Naive thymus-derived CD4-positive, alpha-beta T cell (primary cell): Measurements from ENCODE around the gene AATK. TPM values are rescaled to one million over a fixed set of nuclear protein-coding genes. Genes with fewer than 3 reads are reported as not detected.

Experiments used
- ATAC-seq: fragments of 150-1000 bp; cut with Tn5 transposase; 2 replicates; pipeline ENCODE4 v1.10.0; 2021; ENCODE audit warnings: mild to moderate bottlenecking, moderate library complexity
- CTCF ChIA-PET: fragments of 350-600 bp; sonication (Branson Sonifier 250); formaldehyde crosslinking; loops from one replicate; lab custom pipeline; 2021; ENCODE audit warnings: antibody characterized with exemption; lab: Charles Lee
- POLR2A ChIA-PET: fragments of 350-600 bp; sonication (Branson Sonifier 250); formaldehyde crosslinking; loops from one replicate; lab custom pipeline; 2021; ENCODE audit warnings: antibody characterized with exemption, inconsistent platforms; lab: Charles Lee
- DNase-seq, 9 donors: peaks; one replicate each; pipeline versions ENCODE4 v3.0.0 to v3.0.0-alpha.2; 2020 to 2022; ENCODE audit warnings: mixed read lengths in 1 of 9
- H3K27ac ChIP-seq: one replicate; pipeline ENCODE4 v1.7.0; 2013; ENCODE audit warnings: mild to moderate bottlenecking, low read depth, low read length, moderate library complexity
- H3K27me3 ChIP-seq, 2 donors: one replicate each; pipeline ENCODE4 v1.7.0; 2013; ENCODE audit warnings: low read length in 2 of 2, mild to moderate bottlenecking in 2 of 2, moderate library complexity in 2 of 2; ENCODE audit not compliant: control insufficient read depth in 2 of 2, insufficient read depth in 2 of 2
- H3K36me3 ChIP-seq, 3 experiments: 1 replicate in 2 of 3; 2 replicates in 1 of 3; pipeline ENCODE4 v1.7.0; 2013; ENCODE audit warnings: low read length in 3 of 3, mild to moderate bottlenecking in 3 of 3, moderate library complexity in 1 of 3; ENCODE audit not compliant: insufficient read depth in 3 of 3, control insufficient read depth in 2 of 3
- H3K4me1 ChIP-seq, 2 donors: one replicate each; pipeline ENCODE4 v1.7.0; 2013; ENCODE audit warnings: low read length in 2 of 2, mild to moderate bottlenecking in 2 of 2, moderate library complexity in 1 of 2; ENCODE audit not compliant: control insufficient read depth in 2 of 2, insufficient read depth in 2 of 2
- H3K4me3 ChIP-seq: 2 replicates; pipeline ENCODE4 v1.7.0; 2013; ENCODE audit warnings: mild to moderate bottlenecking, low read length
- H3K9me3 ChIP-seq, 3 experiments: 1 replicate in 2 of 3; 2 replicates in 1 of 3; pipeline ENCODE4 v1.7.0; 2013; ENCODE audit warnings: low read length in 3 of 3; ENCODE audit not compliant: control insufficient read depth in 2 of 3
- H3K27ac Mint-ChIP-seq, 9 donors: one replicate each; pipeline ENCODE4 v1.8.0; 2020 to 2022; ENCODE audit warnings: mixed read lengths in 9 of 9, mild to moderate bottlenecking in 8 of 9, moderate library complexity in 5 of 9, inconsistent platforms in 2 of 9
- H3K27me3 Mint-ChIP-seq, 5 donors: one replicate each; pipeline ENCODE4 v1.8.0; 2021 to 2022; ENCODE audit warnings: mixed read lengths in 5 of 5, mild to moderate bottlenecking in 1 of 5
- H3K36me3 Mint-ChIP-seq, 5 donors: one replicate each; pipeline ENCODE4 v1.8.0; 2020 to 2022; ENCODE audit warnings: mixed read lengths in 5 of 5, mild to moderate bottlenecking in 3 of 5, inconsistent platforms in 1 of 5
- H3K4me1 Mint-ChIP-seq, 7 donors: one replicate each; pipeline ENCODE4 v1.8.0; 2020 to 2022; ENCODE audit warnings: mixed read lengths in 7 of 7, mild to moderate bottlenecking in 3 of 7, inconsistent platforms in 1 of 7
- H3K4me3 Mint-ChIP-seq, 10 donors: one replicate each; pipeline ENCODE4 v1.8.0; 2020 to 2022; ENCODE audit warnings: mild to moderate bottlenecking in 10 of 10, mixed read lengths in 10 of 10, moderate library complexity in 6 of 10, inconsistent platforms in 2 of 10
- H3K9me3 Mint-ChIP-seq, 11 donors: one replicate each; pipeline ENCODE4 v1.8.0; 2020 to 2022; ENCODE audit warnings: mixed read lengths in 11 of 11, mild to moderate bottlenecking in 4 of 11, inconsistent platforms in 1 of 11, moderate library complexity in 1 of 11
- intact Hi-C, 2 donors: fragments of 100-400 bp; cut with micrococcal nuclease; formaldehyde crosslinking; loops; one replicate each; pipeline ENCODE4 v1.15.1; 2023
- polyA plus RNA-seq, 2 donors: library from polyadenylated mRNA; unstranded; fragments of 300-500 nt; fragmentation: Illumina TruSeq; gene quantifications; one replicate each; pipeline ENCODE4 v1.2.3, GENCODE V29; 2021
- total RNA-seq, 6 experiments: library from RNA in 5 of 6; stranded (reverse) in 5 of 6; gene quantifications; 1 replicate in 5 of 6; 2 replicates in 1 of 6; pipeline ENCODE4 v1.2.3 and lab custom pipeline; 2021 to 2026

Gene AATK
- total and polyA plus RNA-seq, 7 experiments from 2014 or later: 0.46 to 10.4 (median 1.4) TPM; not detected in 2

GRCh38 chr17:81091774-81092517, 74.1 kb downstream of the AATK start:
- no peaks in the 10 kb centered on the region for H3K27me3 ChIP-seq
- intact Hi-C loops: loop anchor here in 1 of 2 donors (5.0 kb wide), 1 partner anchor 35 kb away; no protein-coding TSS in a partner anchor
- CTCF ChIA-PET: interaction anchor here (0.7 kb wide), 1 partner anchor 164 kb away, joined by 3 read pairs; no protein-coding TSS in a partner anchor
- Mint-ChIP-seq H3K27ac (no peak overlapping the region), H3K9me3 (peaks cover 0 to 2% (median 0%) of the 10 kb centered on the region in 11 donors), H3K27me3 (peaks cover 0 to 5% (median 0%) of the 10 kb centered on the region in 5 donors), H3K4me1 (peaks cover 8 to 17% (median 12%) of the 10 kb centered on the region in 7 donors), H3K36me3 (peaks cover 0 to 4% (median 0%) of the 10 kb centered on the region in 5 donors), H3K4me3 (no peak overlapping the region)
- no peak overlapping the region for H3K4me3 ChIP-seq
- no peaks in the 10 kb centered on the region for H3K9me3 ChIP-seq
- H3K36me3 ChIP-seq: no peaks in the 10 kb centered on the region
- no peak for DNase-seq
- peaks cover 27% of the 10 kb centered on the region in 2 donors for H3K4me1 ChIP-seq
- ATAC-seq: no peak
- H3K27ac ChIP-seq: no peak overlapping the region
- POLR2A ChIA-PET: no interaction called here

GRCh38 chr17:81091154-81091553, 74.9 kb downstream of the AATK start:
- POLR2A ChIA-PET: no interaction called here
- H3K36me3 Mint-ChIP-seq: peaks cover 0 to 4% (median 0%) of the 10 kb centered on the region in 5 donors
- no peak for ATAC-seq
- Histone ChIP-seq H3K36me3 (no peaks in the 10 kb centered on the region), H3K27ac (no peak overlapping the region), H3K9me3 (no peaks in the 10 kb centered on the region), H3K27me3 (no peaks in the 10 kb centered on the region), H3K4me3 (no peak overlapping the region), H3K4me1 (peaks cover 19 to 21% of the 10 kb centered on the region in 2 donors)
- peaks cover 8 to 13% (median 12%) of the 10 kb centered on the region in 7 donors for H3K4me1 Mint-ChIP-seq
- peaks cover 0 to 5% (median 0%) of the 10 kb centered on the region in 5 donors for H3K27me3 Mint-ChIP-seq
- H3K4me3 Mint-ChIP-seq: peak overlapping the region in 1 of 10 donors; percentile 53
- DNase-seq: no peak
- intact Hi-C loops: loop anchor here in 1 of 2 donors (5.0 kb wide), 1 partner anchor 34 kb away; no protein-coding TSS in a partner anchor
- CTCF ChIA-PET: interaction anchor here (0.7 kb wide), 1 partner anchor 165 kb away, joined by 3 read pairs; no protein-coding TSS in a partner anchor
- H3K9me3 Mint-ChIP-seq: no peaks in the 10 kb centered on the region
- H3K27ac Mint-ChIP-seq: no peak overlapping the region

GRCh38 chr17:81090361-81091136, 75.5 kb downstream of the AATK start:
- DNase-seq (peak in 3 of 9 donors; percentile 14 to 33 (median 26)), ATAC-seq (peak; percentile 62)
- Histone ChIP-seq H3K4me1 (peaks cover 14 to 15% of the 10 kb centered on the region in 2 donors), H3K27ac (no peak overlapping the region), H3K4me3 (no peak overlapping the region), H3K9me3 (no peaks in the 10 kb centered on the region), H3K36me3 (no peaks in the 10 kb centered on the region), H3K27me3 (no peaks in the 10 kb centered on the region)
- peaks cover 0 to 4% (median 0%) of the 10 kb centered on the region in 5 donors for H3K36me3 Mint-ChIP-seq
- no peak overlapping the region for H3K4me3 Mint-ChIP-seq
- ChIA-PET CTCF (no interaction called here), POLR2A (no interaction called here)
- no peaks in the 10 kb centered on the region for H3K9me3 Mint-ChIP-seq
- peaks cover 7 to 11% (median 9%) of the 10 kb centered on the region in 7 donors for H3K4me1 Mint-ChIP-seq
- H3K27ac Mint-ChIP-seq: no peak overlapping the region
- peaks cover 0 to 5% (median 0%) of the 10 kb centered on the region in 5 donors for H3K27me3 Mint-ChIP-seq
- intact Hi-C loops: loop anchor here in 1 of 2 donors (5.0 kb wide), 1 partner anchor 33 kb away; no protein-coding TSS in a partner anchor

GRCh38 chr17:81086789-81087551, 79.1 kb downstream of the AATK start:
- CTCF ChIA-PET: no interaction called here

DNA sequence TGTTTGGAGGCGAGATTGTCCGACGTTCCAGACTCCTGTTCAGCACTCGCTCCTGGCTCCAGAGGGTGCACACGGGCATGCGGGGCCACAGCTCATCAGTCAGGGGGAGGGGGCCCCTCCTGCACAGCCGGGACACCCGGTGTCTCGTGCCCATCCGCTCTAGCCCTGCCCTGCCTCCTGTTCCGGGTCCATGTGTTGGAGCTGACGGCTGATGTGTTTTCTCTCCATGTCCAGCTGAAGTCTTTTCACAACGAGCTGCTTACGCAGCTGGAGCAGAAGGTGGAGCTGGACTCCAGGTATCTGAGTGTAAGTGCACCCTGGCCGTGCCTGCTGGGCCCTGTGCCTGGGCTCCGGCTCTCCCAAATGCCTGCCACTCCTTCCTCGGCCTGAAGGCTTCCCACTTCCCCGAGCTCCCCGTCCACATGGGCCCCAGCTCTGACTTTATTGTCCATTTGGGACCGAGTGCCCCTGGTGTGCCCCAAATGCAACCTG, 80.6 kb downstream of the AATK start:
- no peak overlapping the region for H3K4me3 Mint-ChIP-seq
- Histone ChIP-seq H3K36me3 (no peaks in the 10 kb centered on the region), H3K27ac (no peak overlapping the region), H3K9me3 (no peaks in the 10 kb centered on the region), H3K4me1 (no peaks in the 10 kb centered on the region), H3K27me3 (no peaks in the 10 kb centered on the region), H3K4me3 (no peak overlapping the region)
- intact Hi-C loops: no loop called here
- POLR2A ChIA-PET: interaction anchor here (0.6 kb wide), 1 partner anchor 139 kb away, joined by 4 read pairs; no protein-coding TSS in a partner anchor
- DNase-seq (no peak), ATAC-seq (no peak)
- no peak overlapping the region for H3K27ac Mint-ChIP-seq
- H3K36me3 Mint-ChIP-seq: peaks cover 0 to 4% (median 0%) of the 10 kb centered on the region in 5 donors
- H3K27me3 Mint-ChIP-seq: no peaks in the 10 kb centered on the region
- peaks cover 0 to 3% (median 0%) of the 10 kb centered on the region in 7 donors for H3K4me1 Mint-ChIP-seq
- no peaks in the 10 kb centered on the region for H3K9me3 Mint-ChIP-seq
- CTCF ChIA-PET: no interaction called here

More at GRCh38 chr17:81086789-81087551, 79.1 kb downstream of the AATK start:
- Histone ChIP-seq H3K4me1 (no peaks in the 10 kb centered on the region), H3K4me3 (no peak overlapping the region), H3K27me3 (no peaks in the 10 kb centered on the region), H3K27ac (no peak overlapping the region), H3K9me3 (no peaks in the 10 kb centered on the region), H3K36me3 (no peaks in the 10 kb centered on the region)
- ATAC-seq (no peak), DNase-seq (peak in 1 of 9 donors; percentile 5)
- peaks cover 0 to 4% (median 0%) of the 10 kb centered on the region in 5 donors for H3K36me3 Mint-ChIP-seq
- H3K4me1 Mint-ChIP-seq: peaks cover 0 to 3% (median 0%) of the 10 kb centered on the region in 7 donors
- H3K27ac Mint-ChIP-seq: peak overlapping the region in 1 of 9 donors; percentile 25
- intact Hi-C loops: no loop called here
- H3K4me3 Mint-ChIP-seq: no peak overlapping the region
- no peaks in the 10 kb centered on the region for H3K9me3 Mint-ChIP-seq
- H3K27me3 Mint-ChIP-seq: no peaks in the 10 kb centered on the region
- POLR2A ChIA-PET: no interaction called here
